Suprapubic skin (tissue), 3 donors: ENCODE data around the gene MKKS.

Experiments used
- CTCF ChIP-seq, 2 donors: fragments of 200-600 bp in 1 of 2; fragments of 450-650 bp in 1 of 2; sonication (generic) in 1 of 2; IDR thresholded peaks; one replicate each; pipeline ENCODE4 v1.5.1; 2016 to 2019; ENCODE audit warnings: antibody characterized with exemption in 2 of 2, mild to moderate bottlenecking in 1 of 2, moderate library complexity in 1 of 2
- EP300 ChIP-seq: sonication (generic); formaldehyde crosslinking; IDR thresholded peaks from one replicate; pipeline ENCODE4 v1.6.1; 2017; ENCODE audit warnings: antibody characterized with exemption
- POLR2A ChIP-seq, 2 donors: fragments of 450-650 bp; IDR thresholded peaks; one replicate each; pipeline ENCODE4 v1.6.1; 2017; ENCODE audit warnings: antibody characterized with exemption in 2 of 2, mild to moderate bottlenecking in 2 of 2, moderate library complexity in 2 of 2

- TF ChIP-seq POLR2A (IDR thresholded peaks at IDR 0.05): no peak
- no peak for TF ChIP-seq CTCF (IDR thresholded peaks at IDR 0.05)
- TF ChIP-seq EP300: no peak
These were observed 40.7 kb upstream of the MKKS start for GRCh38 chr20:10474606-10475184.
